ENCODE data around the gene TENT4A.

Gene TENT4A

GRCh38 chr5:6724321-6724929, 11.2 kb downstream of the TENT4A start (continued):
- no peak for TF ChIP-seq CSRNP3 (CRISPR knock-in tag; IDR thresholded peaks at IDR 0.05)
- no peak for TF ChIP-seq CREB5 (CRISPR knock-in tag; IDR thresholded peaks at IDR 0.05; ENCODE audit: low read depth)
- TF ChIP-seq BACH2 (CRISPR knock-in tag; IDR thresholded peaks at IDR 0.05; ENCODE audit: borderline replicate concordance), result no peak

GRCh38 chr5:6725421-6725820, 12.2 kb downstream of the TENT4A start:
- TF ChIP-seq PATZ1 (CRISPR knock-in tag; IDR thresholded peaks at IDR 0.05; ENCODE audit: borderline replicate concordance) (no peak), ZNF8 (CRISPR knock-in tag; IDR thresholded peaks at IDR 0.05) (no peak), CSDC2 (CRISPR knock-in tag; IDR thresholded peaks at IDR 0.05) (no peak), TOX (CRISPR knock-in tag; IDR thresholded peaks at IDR 0.05; ENCODE audit: borderline replicate concordance) (no peak), RARB (CRISPR knock-in tag; IDR thresholded peaks at IDR 0.05) (no peak), ZNF565 (CRISPR knock-in tag; conservative IDR thresholded peaks at IDR 0.05; ENCODE audit: low read depth) (no peak), ARNTL (CRISPR knock-in tag; IDR thresholded peaks at IDR 0.05; ENCODE audit: borderline replicate concordance, low read depth) (no peak), OSR1 (CRISPR knock-in tag; IDR thresholded peaks at IDR 0.05) (no peak), ISL1 (CRISPR knock-in tag; IDR thresholded peaks at IDR 0.05) (no peak), TCF4 (CRISPR knock-in tag; IDR thresholded peaks at IDR 0.05; ENCODE audit: borderline replicate concordance) (no peak), CREB5 (CRISPR knock-in tag; IDR thresholded peaks at IDR 0.05; ENCODE audit: low read depth) (no peak), ZC3H10 (CRISPR knock-in tag; IDR thresholded peaks at IDR 0.05) (no peak), TSHZ2 (CRISPR knock-in tag; IDR thresholded peaks at IDR 0.05) (no peak), ZFP30 (CRISPR knock-in tag; IDR thresholded peaks at IDR 0.05) (no peak), BACH2 (CRISPR knock-in tag; IDR thresholded peaks at IDR 0.05; ENCODE audit: borderline replicate concordance) (no peak)
- no peak for ATAC-seq

- ATAC-seq, result no peak
- TF ChIP-seq PATZ1 (CRISPR knock-in tag; IDR thresholded peaks at IDR 0.05; ENCODE audit: borderline replicate concordance), result no peak
- TF ChIP-seq PPARA (CRISPR knock-in tag; IDR thresholded peaks at IDR 0.05; ENCODE audit: borderline replicate concordance), result no peak
- TF ChIP-seq ARNTL (CRISPR knock-in tag; IDR thresholded peaks at IDR 0.05; ENCODE audit: borderline replicate concordance, low read depth), result no peak
- TF ChIP-seq ZFP3 (CRISPR knock-in tag; IDR thresholded peaks at IDR 0.05), result no peak
- no peak for TF ChIP-seq TSHZ2 (CRISPR knock-in tag; IDR thresholded peaks at IDR 0.05)
- TF ChIP-seq ZNF8 (CRISPR knock-in tag; IDR thresholded peaks at IDR 0.05), result no peak
- TF ChIP-seq POU6F1 (CRISPR knock-in tag; IDR thresholded peaks at IDR 0.05; ENCODE audit: borderline replicate concordance, low read depth), result no peak
- TF ChIP-seq TCF4 (CRISPR knock-in tag; IDR thresholded peaks at IDR 0.05; ENCODE audit: borderline replicate concordance), result no peak
- no peak for TF ChIP-seq ESRRG (CRISPR knock-in tag; IDR thresholded peaks at IDR 0.05)
These were observed 12.8 kb downstream of the TENT4A start for GRCh38 chr5:6726006-6726405.
